Spleen (tissue), 7 donors: ENCODE data around the gene ITIH4.

Source experiments
- CTCF ChIP-seq, 11 experiments: fragments of 200-600 bp in 7 of 11; fragments of 450-650 bp in 4 of 11; sonication (generic) in 4 of 11; IDR thresholded peaks in 8 of 11; conservative IDR thresholded peaks in 3 of 11; 1 replicate in 7 of 11; 2 replicates in 4 of 11; pipeline versions ENCODE4 v1.4.0 to v1.8.0; 2016 to 2021; ENCODE audit warnings: antibody characterized with exemption in 11 of 11, inconsistent platforms in 4 of 11, mild to moderate bottlenecking in 1 of 11
- POLR2A ChIP-seq, 3 donors: fragments of 450-650 bp; IDR thresholded peaks; one replicate each; pipeline ENCODE4 v1.5.1; 2017; ENCODE audit warnings: antibody characterized with exemption in 3 of 3, mild to moderate bottlenecking in 1 of 3
- donor health status: DM: no; HTN: no; CAD: no; lungs with moderate emphysema.
- donor health status: DM: no; HTN: no; CAD: no.
- donor health status: DM: no; HTN: no; CAD: no.

- TF ChIP-seq POLR2A (IDR thresholded peaks at IDR 0.05) (no peak), CTCF (IDR thresholded peaks at IDR 0.05 in 8 of 11, conservative IDR thresholded peaks at IDR 0.05 in 3 of 11) (no peak)
These were observed at the start of gene ITIH4 for GRCh38 chr3:52830535-52831258.
